Testis (tissue), 3 donors: ENCODE results near the gene CA11. TPM values are rescaled to one million over a fixed set of nuclear protein-coding genes. Genes with fewer than 3 reads are reported as not detected.
"Not testable (repeated sequence)": the region's sequence is repeated elsewhere in the genome, so short reads cannot be mapped to it uniquely, and the experiment has no call there.

Experiments
- DNase-seq: peaks from one replicate; pipeline ENCODE4 v3.0.0-alpha.2; 2019
- H3K27ac ChIP-seq, 2 donors: fragments of 200-600 bp; sonication (generic); one replicate each; pipeline ENCODE4 v1.5.1; 2019
- H3K27me3 ChIP-seq: fragments of 200-600 bp; sonication (generic); one replicate; pipeline ENCODE4 v1.5.1; 2019
- H3K36me3 ChIP-seq: fragments of 200-600 bp; sonication (generic); one replicate; pipeline ENCODE4 v1.5.1; 2017; ENCODE audit warnings: low read depth; ENCODE audit errors: missing control alignments
- H3K4me1 ChIP-seq: fragments of 200-600 bp; sonication (generic); one replicate; pipeline ENCODE4 v1.5.1; 2019
- H3K4me3 ChIP-seq, 2 donors: fragments of 200-600 bp; sonication (generic); one replicate each; pipeline ENCODE4 v1.5.1; 2017 to 2019
- H3K9me3 ChIP-seq: fragments of 200-600 bp; sonication (generic); one replicate; pipeline ENCODE4 v1.5.1; 2017
- CTCF ChIP-seq, 3 experiments: fragments of 450-650 bp in 2 of 3; fragments of 200-600 bp in 1 of 3; sonication (generic) in 1 of 3; IDR thresholded peaks; one replicate each; pipeline ENCODE4 v1.5.1; 2016 to 2019; ENCODE audit warnings: antibody characterized with exemption in 3 of 3, mild to moderate bottlenecking in 2 of 3, moderate library complexity in 1 of 3
- POLR2A ChIP-seq: fragments of 450-650 bp; IDR thresholded peaks from one replicate; pipeline ENCODE4 v1.6.1; 2017; ENCODE audit warnings: antibody characterized with exemption, mild to moderate bottlenecking, moderate library complexity
- WGBS, 2 donors: methylation state at CpG; one replicate each; pipeline ENCODE4 v1.1.5; 2018; 5-methylcytosine and 5-hydroxymethylcytosine counted together
- intact Hi-C: fragments of 100-400 bp; cut with DNase I; formaldehyde crosslinking; loops from one replicate; pipeline ENCODE4 v1.15.1; 2023; ENCODE audit warnings: low total_unique reads
- polyA plus RNA-seq: library from polyadenylated mRNA; stranded (reverse); fragments of 350-450 nt; fragmentation: Illumina TruSeq; extraction: RNeasy Lipid Tissue Mini Kit (QIAGEN cat#74804); gene quantifications from one replicate; pipeline ENCODE4 v1.2.3, GENCODE V29; 2014; ENCODE audit warnings: low read depth, low replicate concordance; ENCODE audit not compliant: insufficient read depth
- total RNA-seq, 2 donors: library from RNA; depleted of rRNA; stranded (reverse); fragments of >200 nt; gene quantifications; one replicate each; pipeline ENCODE4 v1.2.3, GENCODE V29; 2016

CA11 gene
- total and polyA plus RNA-seq, 3 donors from 2014 or later = 6.3 to 20.0 (median 6.8) TPM

GRCh38 chr19:48658483-48658882, 12.5 kb upstream of the CA11 start:
- Histone ChIP-seq H3K27ac (no peak overlapping the region), H3K36me3 (no peaks in the 10 kb centered on the region), H3K27me3 (no peaks in the 10 kb centered on the region), H3K4me1 (peaks cover 4% of the 10 kb centered on the region), H3K4me3 (no peak overlapping the region), H3K9me3 (no peaks in the 10 kb centered on the region)
- intact Hi-C loops = no loop called here
- no peak for DNase-seq
- TF ChIP-seq POLR2A (no peak), CTCF (IDR thresholded peaks at IDR 0.05) (no peak)
- WGBS, 2 donors = 88 to 98% methylated on average over 6 of the region's 6 CpGs

GRCh38 chr19:48657828-48658227, 11.8 kb upstream of the CA11 start:
- H3K4me1 ChIP-seq, H3K27ac ChIP-seq, DNase-seq, H3K4me3 ChIP-seq, H3K9me3 ChIP-seq, H3K36me3 ChIP-seq, intact Hi-C loops, H3K27me3 ChIP-seq: not testable (repeated sequence)
- WGBS, 2 donors = 91 to 96% methylated on average over 5 of the region's 5 CpGs

- intact Hi-C loops = no loop called here
- DNase-seq = no peak
- no peak for TF ChIP-seq POLR2A
- no peak for TF ChIP-seq CTCF (IDR thresholded peaks at IDR 0.05)
- 43 to 46% methylated on average over 16 of the region's 16 CpGs for WGBS, 2 donors
- H3K4me1 ChIP-seq = peaks cover 4% of the 10 kb centered on the region
- no peaks in the 10 kb centered on the region for H3K36me3 ChIP-seq
- H3K4me3 ChIP-seq = no peak overlapping the region
- H3K27ac ChIP-seq = peak overlapping the region in 1 of 2 donors; percentile 23
- H3K27me3 ChIP-seq = no peaks in the 10 kb centered on the region
- H3K9me3 ChIP-seq = no peaks in the 10 kb centered on the region
Measured at GRCh38 chr19:48656840-48657474, 11.0 kb upstream of the CA11 start.

- TF ChIP-seq POLR2A (no peak), CTCF (IDR thresholded peaks at IDR 0.05) (no peak)
- DNase-seq = no peak
- no peaks in the 10 kb centered on the region for H3K4me1 ChIP-seq
- no peaks in the 10 kb centered on the region for H3K9me3 ChIP-seq
- intact Hi-C loops = no loop called here
- no peak overlapping the region for H3K27ac ChIP-seq
- WGBS, 2 donors = 49 to 58% methylated on average over 11 of the region's 11 CpGs
- no peaks in the 10 kb centered on the region for H3K36me3 ChIP-seq
- no peaks in the 10 kb centered on the region for H3K27me3 ChIP-seq
- H3K4me3 ChIP-seq = no peak overlapping the region
Measured at GRCh38 chr19:48654299-48655059, 8.5 kb upstream of the CA11 start.

GRCh38 chr19:48651683-48652048, 5.7 kb upstream of the CA11 start:
- Histone ChIP-seq H3K4me3 (no peak overlapping the region), H3K9me3 (no peaks in the 10 kb centered on the region), H3K27me3 (no peaks in the 10 kb centered on the region), H3K4me1 (no peaks in the 10 kb centered on the region), H3K36me3 (no peaks in the 10 kb centered on the region), H3K27ac (no peak overlapping the region)
- WGBS, 2 donors = 83 to 96% methylated on average over 2 to 5 of the region's 5 CpGs
- no peak for DNase-seq
- no peak for TF ChIP-seq POLR2A
- TF ChIP-seq CTCF (IDR thresholded peaks at IDR 0.05) = no peak
- intact Hi-C loops = no loop called here
